GM19351 (cell line): ENCODE results near the gene NOP53.
"Not testable (repeated sequence)": the region's sequence is repeated elsewhere in the genome, so short reads cannot be mapped to it uniquely, and the experiment has no call there.

Experiments
- ATAC-seq: cut with Tn5 transposase; IDR thresholded peaks from one replicate; pipeline ENCODE4 v1.9.1; 2021; ENCODE audit warnings: mild to moderate bottlenecking, moderate library complexity; ENCODE audit not compliant: unreplicated experiment

The NOP53 gene

GRCh38 chr19:47769534-47769933 is 24.2 kb downstream of the NOP53 start:
- no peak for ATAC-seq

GRCh38 chr19:47771291-47771690 is 25.9 kb downstream of the NOP53 start:
- not testable (repeated sequence) for ATAC-seq

GRCh38 chr19:47776568-47776967 is 31.2 kb downstream of the NOP53 start:
- no peak for ATAC-seq

- ATAC-seq, result not testable (repeated sequence)
Observed at GRCh38 chr19:47777245-47778048, 32.1 kb downstream of the NOP53 start.

- peak; percentile 85 for ATAC-seq
Observed at GRCh38 chr19:47778049-47778953, 33.0 kb downstream of the NOP53 start, which contains the start of gene SELENOW. Gene SELENOW, plus strand, starts transcription at chr19:47778703. Its CDS starts 83 bp downstream, at chr19:47778786.

GRCh38 chr19:47778954-47779351 is 33.6 kb downstream of the NOP53 start:
- ATAC-seq, result no peak

- no peak for ATAC-seq
Observed at GRCh38 chr19:47779524-47780214, 34.3 kb downstream of the NOP53 start.

GRCh38 chr19:47780215-47780551 is 34.8 kb downstream of the NOP53 start:
- no peak for ATAC-seq

- no peak for ATAC-seq
Observed at GRCh38 chr19:47781590-47782262, 36.4 kb downstream of the NOP53 start.

GRCh38 chr19:47786566-47786965 is 41.2 kb downstream of the NOP53 start:
- no peak for ATAC-seq

- not testable (repeated sequence) for ATAC-seq
Observed at GRCh38 chr19:47787307-47787706, 42.0 kb downstream of the NOP53 start.

- ATAC-seq, result not testable (repeated sequence)
Observed at GRCh38 chr19:47789811-47790210, 44.5 kb downstream of the NOP53 start.

- no peak for ATAC-seq
Observed at GRCh38 chr19:47790398-47790814, 45.1 kb downstream of the NOP53 start.

- no peak for ATAC-seq
Observed at GRCh38 chr19:47792616-47793015, 47.3 kb downstream of the NOP53 start.

- no peak for ATAC-seq
Observed at GRCh38 chr19:47794526-47794925, 49.2 kb downstream of the NOP53 start.

- no peak for ATAC-seq
Observed at GRCh38 chr19:47796785-47797184, 51.4 kb downstream of the NOP53 start.

GRCh38 chr19:47797996-47798903 is 52.9 kb downstream of the NOP53 start:
- no peak for ATAC-seq

GRCh38 chr19:47798904-47799266 is 53.5 kb downstream of the NOP53 start:
- ATAC-seq, result no peak

- no peak for ATAC-seq
Observed at GRCh38 chr19:47801270-47801669, 55.9 kb downstream of the NOP53 start.
